Glomerular visceral epithelial cell (primary cell): ENCODE results near the gene DNHD1.

Experiments
- DNase-seq: peaks from one replicate; pipeline ENCODE4 v3.0.0-alpha.2; 2016; ENCODE audit errors: extremely low spot score

The DNHD1 gene, protein sequence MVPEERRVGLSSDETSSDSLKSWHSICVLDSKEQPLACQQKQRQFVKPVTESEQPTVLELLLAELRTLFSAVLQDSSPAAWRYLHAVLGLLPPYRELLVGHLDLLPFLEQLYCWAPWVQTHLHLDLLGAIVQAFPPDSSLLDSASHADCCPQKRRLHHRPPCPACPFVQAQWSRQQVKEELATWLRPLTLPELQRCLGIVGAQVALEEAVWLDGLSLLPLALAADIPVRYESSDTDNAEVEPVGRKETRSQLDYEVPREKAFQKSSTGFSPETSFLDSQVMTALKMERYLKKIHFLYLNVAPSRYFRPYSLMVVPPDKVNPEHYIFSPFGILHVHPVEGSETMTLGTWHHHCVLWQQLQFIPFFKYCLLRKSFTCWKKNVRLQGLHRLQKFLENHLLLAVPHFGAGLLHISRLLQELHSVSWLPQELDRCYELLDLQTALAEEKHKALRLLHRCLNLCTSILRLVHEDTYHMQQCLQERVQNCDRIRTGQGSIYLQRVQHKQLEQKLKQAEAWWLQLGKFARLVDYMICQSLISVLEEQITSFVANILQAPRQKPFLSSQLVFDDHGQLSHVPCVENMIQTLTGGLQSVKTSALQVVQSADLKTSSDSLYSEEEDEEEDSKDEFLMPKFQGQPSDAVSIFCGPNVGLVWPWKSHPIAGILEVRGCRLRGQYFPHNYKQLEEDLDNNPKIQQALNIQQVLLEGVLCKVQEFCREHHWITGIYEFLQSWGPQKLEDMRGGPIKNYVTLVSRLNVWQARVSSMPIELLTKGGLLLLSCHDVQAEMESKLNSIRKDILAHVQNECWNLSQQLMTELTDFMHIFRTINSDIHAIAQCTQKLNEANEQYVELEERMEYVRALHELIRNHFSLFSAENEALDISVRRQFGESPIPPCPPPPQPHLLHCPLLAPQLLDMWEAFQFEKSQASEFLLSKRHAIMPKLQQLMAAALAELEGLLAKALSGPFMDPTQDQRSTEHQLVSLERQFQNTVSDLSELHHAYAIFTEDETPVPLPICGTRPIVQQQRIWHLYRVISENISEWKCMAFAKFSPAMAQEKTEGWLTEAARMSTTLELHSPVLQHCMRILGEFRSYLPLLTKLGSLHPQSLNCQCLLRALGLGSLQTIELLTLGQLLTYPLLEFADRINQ (N-terminal part only)

DNA sequence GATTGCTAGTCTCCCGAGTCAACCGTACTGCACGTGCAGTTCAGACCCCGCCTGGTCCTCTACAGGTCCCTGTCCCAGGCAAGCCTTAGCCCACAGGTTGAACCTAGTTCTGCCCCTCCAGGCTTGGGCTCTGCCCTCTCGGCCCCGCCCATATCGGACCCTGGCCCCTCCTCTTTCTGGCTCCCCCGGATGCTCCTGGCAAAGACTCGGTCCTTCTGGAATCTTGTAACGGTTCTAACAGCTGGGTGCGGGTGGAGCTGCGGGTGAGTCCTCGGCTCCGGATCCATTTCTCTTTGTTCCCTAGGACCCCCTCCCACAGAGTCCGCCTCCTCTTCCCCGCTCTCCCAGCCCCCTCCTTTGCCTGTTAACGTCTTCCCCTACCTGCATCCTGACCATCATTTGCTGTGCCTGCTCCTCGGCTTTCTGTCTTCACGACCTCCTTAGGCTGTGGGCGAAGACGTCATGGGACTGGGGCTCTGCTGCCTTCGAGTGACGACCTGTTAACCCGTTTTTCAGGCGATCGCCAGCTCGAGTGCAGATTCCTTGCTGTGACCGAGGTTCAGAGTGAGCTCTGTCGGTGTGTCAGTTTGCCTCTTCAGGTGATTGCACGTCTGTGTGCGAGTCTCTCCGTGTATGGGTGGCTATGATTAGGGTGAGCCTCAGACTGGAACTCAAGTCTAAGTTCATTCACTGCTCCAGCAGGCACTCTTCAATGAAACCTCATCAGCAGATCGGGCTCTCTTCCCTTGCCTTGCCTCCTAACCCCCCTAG lies at the start of gene DNHD1:
TSS of gene DNHD1 (plus strand) at position 212 of the 771 bp plus-strand sequence. CDS start 936 bp downstream, outside the sequence.
- no peak for DNase-seq

DNA sequence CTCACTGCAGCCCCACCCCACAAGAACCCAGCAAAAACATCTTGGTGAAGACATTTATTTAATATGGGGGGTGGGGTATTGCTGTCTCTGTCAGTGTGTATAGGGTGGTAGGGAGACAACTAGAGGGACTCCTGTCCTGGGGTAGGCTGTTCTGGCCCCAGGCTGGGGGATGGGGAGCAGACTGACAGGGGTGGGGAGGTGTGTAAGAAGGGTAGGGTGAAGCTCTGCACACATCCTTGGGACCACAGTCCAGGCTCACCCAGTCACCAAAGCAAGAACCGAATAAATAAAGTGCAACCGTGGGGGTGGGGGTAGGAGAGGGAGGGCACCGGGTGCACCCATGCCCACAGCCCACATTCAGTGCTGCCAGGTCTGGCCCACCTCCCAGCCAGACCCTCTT lies 48.5 kb upstream of the DNHD1 start:
- DNase-seq, result no peak

DNA sequence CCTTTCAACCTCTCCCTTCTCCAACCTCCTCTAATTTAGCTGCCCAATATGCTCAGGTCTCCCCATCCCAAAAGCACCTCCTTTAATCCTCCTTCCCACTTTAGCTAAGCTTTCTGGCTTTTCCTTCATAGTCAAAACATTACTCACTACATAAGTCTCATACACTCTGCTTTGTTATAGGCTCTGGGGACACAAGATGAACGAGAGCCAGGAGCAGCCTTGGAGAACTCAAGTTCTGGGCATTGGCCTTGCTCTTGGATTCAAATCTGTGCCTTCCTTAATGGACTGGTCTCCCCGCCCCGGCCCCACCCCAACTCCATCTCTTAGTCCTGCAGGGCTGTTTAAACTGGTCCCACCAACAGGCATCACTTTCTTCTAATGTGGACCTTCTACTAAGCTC lies 44.9 kb upstream of the DNHD1 start:
- no peak for DNase-seq

DNA sequence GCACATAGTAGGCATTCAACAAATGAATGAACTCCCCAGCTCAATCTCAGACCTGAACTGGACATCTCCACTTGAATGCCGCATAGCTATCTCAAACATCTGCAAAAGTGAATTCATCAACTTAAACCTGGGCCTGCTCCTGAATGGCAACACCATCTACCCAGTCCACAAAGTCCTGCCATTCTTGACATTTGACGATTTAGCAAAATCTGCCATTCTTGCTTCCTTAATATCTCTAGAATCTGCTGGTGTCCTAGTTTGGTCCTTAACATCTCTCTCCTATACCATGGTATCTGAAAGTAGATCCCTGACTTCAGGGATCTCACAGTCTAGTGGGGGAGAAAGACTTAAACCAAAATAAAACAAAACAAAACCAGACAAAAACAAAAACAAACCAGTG lies 43.9 kb upstream of the DNHD1 start:
- no peak for DNase-seq

DNA sequence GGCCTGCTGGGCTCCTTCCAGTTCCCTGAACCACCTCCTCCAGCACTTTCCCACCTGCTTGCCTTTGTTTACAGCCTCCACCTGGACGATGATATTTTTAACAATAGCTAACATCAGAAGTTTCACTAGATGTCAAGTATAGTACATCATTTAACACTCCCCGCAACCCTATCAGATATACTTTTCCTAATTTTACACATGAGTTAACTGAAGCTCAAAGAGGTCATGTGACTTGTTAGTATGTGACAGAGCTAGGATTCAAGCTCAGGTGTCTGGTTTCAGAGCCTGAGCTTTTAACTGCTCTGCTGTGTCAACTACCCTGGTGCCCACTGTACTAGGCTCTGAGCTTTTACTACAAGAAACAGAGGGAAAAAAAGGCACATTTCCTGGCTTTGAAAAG lies 42.0 kb upstream of the DNHD1 start:
- no peak for DNase-seq

DNA sequence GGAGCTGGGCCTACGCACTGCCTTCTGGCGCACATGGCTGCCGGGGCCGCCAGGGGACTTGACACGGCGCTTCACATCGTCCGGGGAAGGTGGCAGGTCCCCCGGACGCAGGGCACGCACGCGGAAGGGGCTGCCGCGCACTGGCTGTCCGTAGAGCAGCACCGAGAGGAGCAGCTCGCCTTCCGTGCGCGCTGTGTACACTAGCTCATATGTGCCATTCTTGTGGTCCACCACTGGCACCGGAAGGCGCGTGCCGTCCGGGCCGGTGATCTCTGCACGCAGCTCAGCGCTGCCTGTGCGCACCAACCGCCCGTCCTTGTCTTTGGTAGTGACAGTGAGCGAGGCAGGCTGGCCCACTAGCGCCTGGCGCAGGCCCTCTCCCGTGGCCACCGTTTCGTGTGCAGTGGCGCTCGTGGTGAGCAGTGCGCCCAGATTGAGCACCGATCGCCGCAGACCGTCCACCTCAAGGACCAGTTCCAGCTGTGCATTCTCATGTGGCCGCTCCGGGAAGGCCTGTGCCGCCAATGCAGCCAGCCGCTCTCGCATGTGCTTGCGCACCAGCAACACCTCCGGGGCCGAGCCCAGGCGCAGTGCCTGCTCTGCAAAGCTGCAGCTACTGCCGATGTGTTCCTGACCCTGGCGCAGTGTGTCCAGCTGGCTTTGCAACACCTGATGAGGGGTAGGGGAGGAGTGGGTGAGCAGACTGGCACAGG lies 40.6 kb upstream of the DNHD1 start:
- DNase-seq, result no peak

DNA sequence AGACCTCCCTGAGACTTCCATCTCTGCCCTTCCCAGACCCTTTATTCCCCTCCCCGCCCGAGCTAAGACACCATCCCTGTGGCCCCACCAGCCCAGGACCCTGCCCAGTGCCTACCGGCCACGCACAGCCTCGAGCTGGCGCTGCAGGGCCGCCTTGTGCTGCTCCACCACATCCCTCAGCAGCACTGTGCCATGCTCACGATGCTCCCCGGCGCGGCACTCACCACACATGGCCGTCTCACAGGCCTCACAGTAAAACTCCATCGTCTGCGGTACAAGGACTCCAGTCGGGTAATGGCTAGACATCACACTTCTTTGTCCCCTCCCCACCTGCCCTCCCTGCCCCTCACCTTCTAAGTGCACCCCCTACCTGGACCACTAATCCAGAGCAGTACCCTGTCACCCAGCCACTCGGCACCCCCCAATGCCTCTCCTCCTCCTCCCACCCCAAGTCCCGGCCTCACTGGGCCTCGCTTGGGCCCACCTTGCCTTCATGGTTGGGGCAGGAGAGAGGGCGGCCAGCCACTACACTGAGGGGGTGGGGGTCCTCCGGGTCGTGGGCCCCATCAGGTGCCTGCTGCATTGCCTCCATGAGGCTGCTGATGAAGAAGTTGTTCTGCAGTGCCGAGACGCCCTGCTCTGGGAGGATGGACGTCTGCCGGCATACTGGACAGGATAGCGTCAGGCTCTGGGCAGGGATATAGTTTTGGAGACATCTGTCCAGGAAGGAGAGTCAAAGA lies 39.3 kb upstream of the DNHD1 start:
- no peak for DNase-seq

DNA sequence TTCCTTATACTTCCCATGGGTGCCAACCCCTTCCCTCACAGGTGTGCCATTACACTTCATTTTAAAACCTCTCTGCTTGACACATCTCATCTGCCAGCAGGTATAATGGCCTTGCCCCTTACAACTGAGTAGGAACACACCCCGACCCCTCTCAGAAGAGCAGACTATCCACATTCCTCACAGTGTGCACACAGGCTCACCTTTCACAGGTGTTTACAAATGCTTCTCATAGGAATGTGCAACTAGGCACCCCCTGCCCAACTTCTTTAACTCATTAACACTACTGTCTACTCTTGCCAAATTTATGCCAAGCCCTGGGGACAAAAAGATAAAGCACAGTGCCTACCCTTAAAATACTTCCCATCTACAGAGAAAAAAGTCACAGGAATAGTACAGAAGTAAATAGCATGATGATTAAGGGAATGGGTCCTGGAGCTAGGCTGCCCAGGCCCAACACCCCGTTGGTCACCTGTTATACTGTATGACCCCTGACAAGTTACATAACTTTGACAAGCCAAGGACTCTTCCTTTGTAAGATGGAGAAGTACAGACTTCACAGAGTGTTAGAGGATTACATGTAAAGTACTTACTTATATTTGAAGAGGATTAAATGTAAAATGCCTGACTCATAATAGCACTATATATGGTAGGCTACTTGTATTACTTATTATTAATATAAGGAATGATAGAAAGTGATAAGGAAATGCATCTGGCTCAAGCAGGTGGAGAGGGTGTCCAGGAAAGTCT lies 38.6 kb upstream of the DNHD1 start:
- no peak for DNase-seq

DNA sequence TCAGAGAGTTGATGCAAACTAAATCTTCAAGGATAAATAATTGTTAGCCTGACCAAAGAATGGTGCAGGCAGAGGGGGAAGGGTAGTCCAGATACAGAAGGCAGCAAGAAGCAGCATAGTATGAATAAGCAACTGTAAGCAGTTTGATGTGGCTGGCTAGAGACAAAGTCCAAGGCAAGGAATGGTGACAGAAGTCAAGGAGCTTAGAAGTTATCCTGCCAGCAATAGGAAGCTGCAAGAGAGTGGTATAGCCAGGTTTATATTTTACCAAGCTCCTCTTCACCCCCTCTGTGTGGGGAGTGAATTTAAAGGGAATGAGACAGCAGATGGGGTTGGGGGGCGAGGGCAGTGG lies 38.0 kb upstream of the DNHD1 start:
- DNase-seq, result no peak

DNA sequence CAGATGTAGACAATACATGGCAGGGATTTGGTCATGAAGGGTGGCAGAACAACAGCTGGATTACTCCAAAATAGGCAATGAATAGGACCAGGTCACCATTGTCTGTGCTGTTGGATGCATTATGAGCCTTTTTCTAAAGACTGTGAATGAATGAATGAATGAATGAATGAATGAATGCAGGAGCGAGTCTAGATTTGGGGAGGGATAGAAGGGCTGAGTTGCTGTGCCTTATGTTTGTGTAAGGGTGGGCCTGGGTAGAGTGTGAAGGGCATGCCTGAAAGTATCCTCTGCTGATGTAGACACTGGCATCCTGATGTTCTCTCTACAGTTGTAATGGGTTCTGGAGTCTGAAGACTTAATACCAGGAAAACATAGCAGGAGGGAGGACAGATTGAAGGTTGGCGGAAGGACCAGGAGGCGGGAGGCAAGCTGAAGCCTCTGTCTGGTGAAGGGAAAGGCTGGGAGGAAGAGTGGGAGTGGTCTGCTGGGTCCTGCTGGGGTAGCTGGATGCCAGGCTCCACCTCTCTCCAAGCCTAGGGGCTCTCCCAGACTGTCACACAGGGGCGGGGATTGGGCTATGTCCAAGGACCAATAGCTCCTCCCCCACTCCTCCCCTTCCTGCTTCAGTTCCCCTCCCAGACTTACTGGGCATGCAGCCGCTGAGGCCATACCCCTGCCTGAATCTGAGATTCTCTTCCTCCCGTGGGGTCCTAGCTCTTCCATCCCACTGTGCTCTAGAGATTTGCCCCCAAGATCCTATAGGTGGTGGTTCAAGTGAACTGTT lies 28.2 kb upstream of the DNHD1 start:
- DNase-seq, result peak; percentile 50

DNA sequence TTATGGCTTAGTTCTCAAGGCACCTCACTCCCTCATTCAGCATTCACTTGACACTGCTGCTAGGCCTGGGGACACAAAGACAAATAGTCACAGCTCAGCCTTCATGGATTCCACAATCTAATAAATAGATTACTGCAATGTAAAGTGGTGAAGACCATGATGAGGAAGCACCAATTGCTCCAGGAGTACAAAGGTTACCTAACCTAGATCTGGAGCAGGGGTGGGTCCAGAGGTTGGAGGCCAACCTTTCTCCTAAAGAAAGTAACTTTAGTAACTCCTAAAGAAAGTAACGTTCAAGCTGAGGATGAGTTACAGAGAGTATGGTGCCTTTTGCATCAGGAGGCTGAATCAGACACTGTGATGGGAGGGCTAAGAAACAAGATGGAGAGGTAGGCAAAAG lies 27.5 kb upstream of the DNHD1 start:
- no peak for DNase-seq

DNA sequence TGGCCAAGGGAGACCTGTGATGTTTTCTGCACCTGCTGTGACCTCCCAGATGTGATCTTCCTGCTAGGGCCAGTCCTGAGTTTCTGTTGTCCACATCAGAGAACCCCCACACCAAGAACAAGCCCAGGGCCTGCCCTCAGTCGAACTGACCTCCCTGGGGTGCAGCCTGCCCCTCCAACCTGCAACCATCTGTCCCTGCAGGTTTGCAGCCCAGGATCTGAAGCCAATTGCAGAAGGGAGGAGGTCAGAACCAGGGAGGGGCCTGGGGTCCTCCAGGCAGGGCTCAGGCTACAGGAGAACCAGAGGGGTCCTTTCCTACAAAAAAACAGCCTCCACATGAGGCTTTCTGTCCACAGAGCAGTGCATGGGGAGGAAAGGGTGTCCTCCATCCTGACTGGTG lies 24.1 kb upstream of the DNHD1 start:
- no peak for DNase-seq

DNA sequence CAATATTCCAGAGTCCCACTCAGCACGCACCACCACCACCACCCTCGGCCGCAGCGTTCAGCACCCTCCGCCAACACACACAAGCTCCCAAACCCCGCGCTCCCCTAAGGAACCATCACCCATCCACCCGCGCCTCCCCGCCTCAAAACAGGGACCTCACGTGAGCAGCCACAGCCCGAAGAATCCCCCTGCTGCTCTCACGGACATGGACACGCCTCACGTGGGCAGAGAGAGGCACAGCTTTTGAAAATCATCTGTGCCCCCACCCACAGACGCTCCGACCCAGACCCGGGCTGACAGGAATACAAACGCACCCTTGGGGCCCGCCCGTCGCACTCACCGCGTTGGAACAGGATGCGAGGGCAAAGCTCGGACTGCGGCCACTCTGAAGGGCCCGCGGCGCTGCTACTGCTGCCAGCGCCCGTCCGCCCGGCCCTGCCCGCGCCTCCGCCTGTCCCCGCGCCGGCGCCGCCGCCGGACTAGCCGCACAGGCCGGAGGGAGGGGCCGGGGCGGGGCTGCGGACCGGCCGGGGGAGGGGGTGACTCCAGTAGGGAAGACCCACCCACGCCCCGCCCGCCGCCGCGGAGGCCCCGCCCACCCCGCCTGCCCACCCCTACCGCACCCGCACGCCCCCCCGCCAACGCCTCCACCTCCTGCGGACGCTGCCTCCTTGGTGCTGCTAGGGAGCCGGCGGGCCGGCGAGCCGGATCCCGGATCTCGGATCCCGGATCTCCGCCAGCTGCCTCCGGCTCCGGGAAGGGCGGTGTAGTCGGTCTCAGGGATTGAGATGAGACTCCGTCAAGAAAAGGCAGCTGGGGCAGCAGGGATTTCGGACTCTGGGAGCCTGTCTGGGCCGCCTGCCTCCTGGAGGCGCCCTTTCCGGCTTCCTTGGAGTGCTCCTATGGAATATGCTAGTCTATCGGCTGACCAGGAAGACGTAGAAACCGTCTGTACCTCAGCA lies 23.3 kb upstream of the DNHD1 start, which contains the start of gene TRIM3:
TSS of gene TRIM3 (minus strand) at position 491 of the 962 bp plus-strand sequence. CDS start 8,246 bp downstream, outside the sequence.
- peak; percentile 92 for DNase-seq

DNA sequence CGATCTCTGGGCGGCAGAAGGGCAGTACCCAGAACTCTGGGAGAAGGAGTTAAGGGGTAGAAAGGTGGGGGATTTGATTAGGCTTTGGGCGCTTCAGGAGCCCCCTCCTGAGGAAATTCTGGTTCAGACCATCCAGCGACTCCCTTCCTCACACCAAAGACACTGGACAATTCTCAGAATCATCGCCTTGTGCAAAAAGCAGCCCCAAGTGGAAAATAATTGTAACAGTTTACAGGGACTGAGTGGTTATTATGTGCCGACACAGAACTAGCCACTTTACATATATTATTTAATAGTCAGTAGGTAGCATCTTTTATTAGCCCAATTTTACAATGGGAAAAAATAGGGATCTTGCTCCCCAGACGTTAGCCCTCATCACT lies 22.7 kb upstream of the DNHD1 start:
- DNase-seq, result no peak

DNA sequence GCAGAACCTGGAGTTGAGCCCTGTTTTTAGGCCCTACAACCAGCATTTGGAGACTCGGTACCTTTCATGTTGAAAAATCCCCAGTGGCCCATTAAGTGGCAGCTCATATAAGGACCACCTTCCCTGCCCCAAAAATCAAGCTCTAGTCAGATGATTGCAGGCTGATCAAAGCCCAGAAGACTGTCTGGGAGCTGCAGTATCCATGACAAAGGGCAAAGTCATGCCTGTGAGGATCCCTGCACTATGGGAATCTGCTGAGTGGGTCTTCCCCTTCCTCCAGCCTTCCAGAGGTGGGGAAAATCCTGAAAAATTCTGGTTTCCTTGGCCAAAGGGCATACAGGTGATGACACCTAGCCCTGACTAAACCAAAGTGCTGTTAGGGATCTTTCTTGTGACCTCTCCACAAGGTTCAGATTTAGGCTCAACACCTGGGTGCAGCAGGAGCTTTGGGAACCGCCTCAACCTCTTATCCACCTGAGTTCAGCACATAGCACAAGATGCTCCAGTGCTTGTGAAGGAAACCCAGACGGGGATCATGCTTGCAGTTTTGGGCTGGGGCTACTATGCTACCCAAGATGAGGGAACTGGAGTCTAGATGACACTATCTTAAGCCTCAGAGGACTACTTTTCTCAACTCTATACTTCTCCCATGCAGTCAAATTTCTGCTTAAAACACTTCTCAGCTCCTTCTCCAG lies 22.1 kb upstream of the DNHD1 start:
- DNase-seq, result no peak

DNA sequence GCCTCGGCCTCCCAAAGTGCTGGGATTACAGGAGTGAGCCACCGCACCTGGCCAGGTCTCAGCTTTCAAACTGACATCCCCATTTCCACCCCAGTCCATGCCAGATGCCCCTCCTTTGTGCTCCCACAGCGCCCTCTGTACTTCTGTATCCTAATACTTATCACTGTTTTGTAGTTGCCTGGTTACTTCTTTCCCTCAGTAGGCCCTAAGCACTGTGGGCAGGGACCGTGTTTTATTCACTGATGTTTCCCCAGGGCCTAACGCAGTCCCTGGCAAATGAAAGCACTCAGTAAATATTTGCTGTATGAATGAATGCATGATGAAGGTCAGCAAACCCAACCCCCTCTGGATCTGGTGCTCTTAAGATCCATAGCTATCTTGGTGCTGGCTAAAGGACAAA lies 21.1 kb upstream of the DNHD1 start:
- no peak for DNase-seq

DNA sequence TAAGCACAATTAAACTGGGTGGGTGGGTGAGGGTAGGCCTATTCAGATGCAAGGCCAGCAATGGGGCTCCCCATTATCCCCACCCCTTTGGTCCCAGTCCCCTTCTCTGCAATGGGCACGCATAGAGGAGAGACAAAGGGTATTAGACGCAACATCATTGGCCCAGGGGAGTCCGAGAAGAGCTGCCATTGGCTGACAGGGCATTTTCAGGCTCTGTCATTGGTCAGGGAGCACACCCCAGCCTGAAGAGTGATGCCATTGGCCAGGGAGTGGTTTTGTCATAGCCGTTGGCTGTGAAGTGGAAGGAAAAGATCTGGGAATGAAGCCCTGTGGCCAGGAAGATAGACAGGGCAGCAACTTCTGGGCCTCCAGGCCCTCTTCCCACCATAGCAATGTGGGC lies 20.5 kb upstream of the DNHD1 start:
- no peak for DNase-seq
